Activated T-helper 17 cell treated with anti-CD3 and anti-CD28 coated beads, Interleukin-2, amount 50 U/mL, for 72 hours (primary cell): ENCODE data around the gene GDPGP1. TPM values are rescaled to one million over a fixed set of nuclear protein-coding genes. Genes with fewer than 3 reads are reported as not detected.
"Not testable (repeated sequence)": the region's sequence is repeated elsewhere in the genome, so short reads cannot be mapped to it uniquely, and the experiment has no call there.

Experiments used
- ATAC-seq: fragments of 150-1000 bp; cut with Tn5 transposase; replicated peaks from 2 replicates; pipeline ENCODE4 v1.10.0; 2021; ENCODE audit warnings: mild to moderate bottlenecking, moderate library complexity
- H3K27ac Mint-ChIP-seq: one replicate; pipeline ENCODE4 v1.8.0; 2022; ENCODE audit warnings: mixed read lengths
- H3K27me3 Mint-ChIP-seq: one replicate; pipeline ENCODE4 v1.8.0; 2022; ENCODE audit warnings: mixed read lengths
- H3K36me3 Mint-ChIP-seq: one replicate; pipeline ENCODE4 v1.8.0; 2022; ENCODE audit warnings: low read depth, mild to moderate bottlenecking, mixed read lengths
- H3K4me1 Mint-ChIP-seq: one replicate; pipeline ENCODE4 v1.8.0; 2022; ENCODE audit warnings: mixed read lengths
- H3K4me3 Mint-ChIP-seq: one replicate; pipeline ENCODE4 v1.8.0; 2022; ENCODE audit warnings: mild to moderate bottlenecking, mixed read lengths
- H3K9me3 Mint-ChIP-seq: one replicate; pipeline ENCODE4 v1.8.0; 2022; ENCODE audit warnings: mixed read lengths
- total RNA-seq, 2 donors: library from RNA; stranded (reverse); gene quantifications; one replicate each; pipeline ENCODE4 v1.2.3, GENCODE V29; 2022

The GDPGP1 gene
- total RNA-seq, 2 donors from 2014 or later, result 8.2 to 9.4 TPM

- no peaks in the 10 kb centered on the region for H3K36me3 Mint-ChIP-seq
- H3K27me3 Mint-ChIP-seq, result no peaks in the 10 kb centered on the region
- H3K4me3 Mint-ChIP-seq, result peak within 1 kb of the TSS; percentile 62
- ATAC-seq, result peak; percentile 97
- H3K4me1 Mint-ChIP-seq, result peaks cover 4% of the 10 kb centered on the region
- no peaks in the 10 kb centered on the region for H3K9me3 Mint-ChIP-seq
- H3K27ac Mint-ChIP-seq, result peak within 1 kb of the TSS; percentile 15
Measured at GRCh38 chr15:90249203-90249863, 15.3 kb downstream of the GDPGP1 start, which contains the start of gene TTLL13. TSS of gene TTLL13 (plus strand) at chr15:90249556. CDS start at chr15:90250631, 1,075 bp downstream.

- Mint-ChIP-seq H3K36me3 (no peaks in the 10 kb centered on the region), H3K27ac (no peak overlapping the region), H3K4me1 (peaks cover 4% of the 10 kb centered on the region), H3K27me3 (no peaks in the 10 kb centered on the region), H3K9me3 (no peaks in the 10 kb centered on the region), H3K4me3 (no peak overlapping the region)
- no peak for ATAC-seq
Measured at GRCh38 chr15:90257776-90258175, 23.8 kb downstream of the GDPGP1 start.

GRCh38 chr15:90259524-90259923 is 25.5 kb downstream of the GDPGP1 start:
- H3K27ac Mint-ChIP-seq, result peak overlapping the region; percentile 77
- peak overlapping the region; percentile 25 for H3K4me3 Mint-ChIP-seq
- no peaks in the 10 kb centered on the region for H3K9me3 Mint-ChIP-seq
- no peaks in the 10 kb centered on the region for H3K27me3 Mint-ChIP-seq
- peaks cover 4% of the 10 kb centered on the region for H3K4me1 Mint-ChIP-seq
- H3K36me3 Mint-ChIP-seq, result no peaks in the 10 kb centered on the region
- peak; percentile 90 for ATAC-seq

- not testable (repeated sequence) for H3K4me3 Mint-ChIP-seq, H3K4me1 Mint-ChIP-seq, ATAC-seq, H3K27me3 Mint-ChIP-seq, H3K36me3 Mint-ChIP-seq, H3K9me3 Mint-ChIP-seq, H3K27ac Mint-ChIP-seq
Measured at GRCh38 chr15:90260731-90261130, 26.7 kb downstream of the GDPGP1 start.

DNA sequence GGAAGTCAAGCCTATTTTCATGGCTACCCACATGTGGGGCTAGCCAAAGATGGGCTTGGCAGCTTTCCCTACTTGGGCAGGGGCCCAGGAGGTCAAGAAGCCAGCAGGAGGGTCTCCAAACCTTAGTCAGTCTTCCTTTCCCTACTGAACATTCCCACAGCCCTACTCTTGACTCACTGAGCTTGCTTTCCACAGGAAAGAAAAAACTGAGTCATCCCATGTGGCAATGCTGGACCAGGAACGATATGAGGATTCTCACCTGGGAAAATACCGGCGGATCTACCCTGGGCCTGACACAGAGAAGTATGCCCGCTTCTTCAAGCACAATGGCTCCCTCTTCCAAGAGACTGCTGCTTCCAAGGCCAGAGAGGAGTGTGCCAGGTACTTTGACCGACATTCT is 27.8 kb downstream of the GDPGP1 start:
- peaks cover 9% of the 10 kb centered on the region for H3K36me3 Mint-ChIP-seq
- H3K9me3 Mint-ChIP-seq, result no peaks in the 10 kb centered on the region
- ATAC-seq, result no peak
- no peak overlapping the region for H3K4me3 Mint-ChIP-seq
- peak overlapping the region; percentile 7 for H3K27ac Mint-ChIP-seq
- no peaks in the 10 kb centered on the region for H3K27me3 Mint-ChIP-seq
- H3K4me1 Mint-ChIP-seq, result peaks cover 4% of the 10 kb centered on the region

GRCh38 chr15:90262426-90262825 is 28.4 kb downstream of the GDPGP1 start:
- peak overlapping the region; percentile 7 for H3K27ac Mint-ChIP-seq
- peaks cover 15% of the 10 kb centered on the region for H3K36me3 Mint-ChIP-seq
- no peak overlapping the region for H3K4me3 Mint-ChIP-seq
- H3K27me3 Mint-ChIP-seq, result no peaks in the 10 kb centered on the region
- no peak for ATAC-seq
- no peaks in the 10 kb centered on the region for H3K9me3 Mint-ChIP-seq
- H3K4me1 Mint-ChIP-seq, result peaks cover 4% of the 10 kb centered on the region

DNA sequence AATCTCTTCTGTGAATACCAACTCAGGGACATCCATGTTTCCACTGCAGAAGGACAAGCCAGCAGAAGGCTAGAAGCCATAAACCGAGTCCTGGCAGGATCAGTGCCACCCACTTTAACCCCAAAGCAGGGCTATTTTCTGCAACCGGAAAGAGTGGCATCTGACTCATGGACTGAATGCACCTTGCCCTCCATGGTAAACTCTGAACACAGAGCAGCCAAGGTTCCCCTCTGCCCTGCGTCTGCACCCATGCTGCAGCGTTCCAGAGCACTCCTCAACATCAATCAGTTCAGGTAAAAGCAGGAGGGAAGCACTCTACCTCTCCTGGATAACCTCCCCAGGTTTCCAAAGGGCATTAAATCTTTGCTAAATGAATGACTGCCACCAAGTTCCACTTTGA is 30.7 kb downstream of the GDPGP1 start:
- no peaks in the 10 kb centered on the region for H3K27me3 Mint-ChIP-seq

GRCh38 chr15:90265271-90266060 is 31.5 kb downstream of the GDPGP1 start, which contains the start of gene NGRN:
TSS of gene NGRN (plus strand) at chr15:90265672. CDS start at chr15:90265713, 41 bp downstream.
- Mint-ChIP-seq H3K4me3 (peak within 1 kb of the TSS; percentile 97), H3K9me3 (no peaks in the 10 kb centered on the region), H3K4me1 (peaks cover 22% of the 10 kb centered on the region), H3K27me3 (no peaks in the 10 kb centered on the region), H3K27ac (peak within 1 kb of the TSS; percentile 98), H3K36me3 (peaks cover 44% of the 10 kb centered on the region)
- peak; percentile 89 for ATAC-seq

More for the DNA sequence above, 30.7 kb downstream of the GDPGP1 start:
- peak overlapping the region; percentile 98 for H3K27ac Mint-ChIP-seq
- H3K4me3 Mint-ChIP-seq, result peak overlapping the region; percentile 97
- H3K9me3 Mint-ChIP-seq, result no peaks in the 10 kb centered on the region
- peaks cover 36% of the 10 kb centered on the region for H3K36me3 Mint-ChIP-seq
- ATAC-seq, result peak; percentile 69
- peaks cover 17% of the 10 kb centered on the region for H3K4me1 Mint-ChIP-seq

GRCh38 chr15:90266061-90266431 is 32.0 kb downstream of the GDPGP1 start:
- peaks cover 50% of the 10 kb centered on the region for H3K36me3 Mint-ChIP-seq
- H3K9me3 Mint-ChIP-seq, result no peaks in the 10 kb centered on the region
- no peaks in the 10 kb centered on the region for H3K27me3 Mint-ChIP-seq
- peak; percentile 38 for ATAC-seq
- peak overlapping the region; percentile 97 for H3K4me3 Mint-ChIP-seq
- H3K4me1 Mint-ChIP-seq, result peaks cover 26% of the 10 kb centered on the region
- H3K27ac Mint-ChIP-seq, result peak overlapping the region; percentile 98

GRCh38 chr15:90266485-90266884 is 32.5 kb downstream of the GDPGP1 start:
- H3K27me3 Mint-ChIP-seq, result no peaks in the 10 kb centered on the region
- peaks cover 30% of the 10 kb centered on the region for H3K4me1 Mint-ChIP-seq
- ATAC-seq, result no peak
- H3K9me3 Mint-ChIP-seq, result no peaks in the 10 kb centered on the region
- H3K4me3 Mint-ChIP-seq, result peak overlapping the region; percentile 97
- peaks cover 54% of the 10 kb centered on the region for H3K36me3 Mint-ChIP-seq
- peak overlapping the region; percentile 98 for H3K27ac Mint-ChIP-seq

- H3K36me3 Mint-ChIP-seq, result peaks cover 73% of the 10 kb centered on the region
- no peaks in the 10 kb centered on the region for H3K9me3 Mint-ChIP-seq
- H3K27ac Mint-ChIP-seq, result peak overlapping the region; percentile 82
- no peak for ATAC-seq
- H3K27me3 Mint-ChIP-seq, result no peaks in the 10 kb centered on the region
- peaks cover 30% of the 10 kb centered on the region for H3K4me1 Mint-ChIP-seq
- peak overlapping the region; percentile 97 for H3K4me3 Mint-ChIP-seq
Measured at GRCh38 chr15:90268415-90268814, 34.4 kb downstream of the GDPGP1 start.

- H3K27ac Mint-ChIP-seq, result peak overlapping the region; percentile 83
- H3K9me3 Mint-ChIP-seq, result no peaks in the 10 kb centered on the region
- peak overlapping the region; percentile 42 for H3K4me3 Mint-ChIP-seq
- no peak for ATAC-seq
- no peaks in the 10 kb centered on the region for H3K27me3 Mint-ChIP-seq
- peaks cover 93% of the 10 kb centered on the region for H3K36me3 Mint-ChIP-seq
- H3K4me1 Mint-ChIP-seq, result peaks cover 34% of the 10 kb centered on the region
Measured at GRCh38 chr15:90270502-90271150, 36.6 kb downstream of the GDPGP1 start.

DNA sequence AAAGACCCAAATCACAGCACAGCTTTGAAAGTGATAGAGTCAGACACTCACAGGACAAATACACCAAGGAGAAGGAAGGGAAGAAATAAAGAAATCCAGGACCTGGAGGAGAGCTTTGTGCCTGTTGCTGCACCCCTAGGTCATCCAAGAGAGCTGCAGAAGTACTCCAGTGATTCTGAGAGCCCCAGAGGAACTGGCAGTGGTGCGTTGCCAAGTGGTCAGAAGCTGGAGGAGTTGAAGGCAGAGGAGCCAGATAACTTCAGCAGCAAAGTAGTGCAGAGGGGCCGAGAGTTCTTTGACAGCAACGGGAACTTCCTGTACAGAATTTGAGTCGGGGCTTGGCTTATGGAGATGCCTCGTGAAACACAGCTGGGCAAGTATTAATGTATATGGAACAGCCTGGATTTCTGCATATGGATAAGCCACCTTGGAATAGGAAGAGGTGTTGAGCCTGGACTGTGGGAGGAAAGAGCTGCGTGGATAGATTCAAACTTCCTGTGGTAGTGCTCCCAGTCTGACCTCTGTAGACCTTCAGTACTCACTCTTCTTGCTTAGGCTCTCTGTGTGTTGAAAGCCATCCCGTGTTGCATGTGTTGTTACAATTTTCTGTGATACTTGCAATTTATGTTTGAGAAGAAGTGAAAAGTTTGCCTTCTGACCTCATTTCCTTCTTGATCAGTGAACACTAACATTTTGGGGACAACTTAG is 37.6 kb downstream of the GDPGP1 start:
- Mint-ChIP-seq H3K27ac (peak overlapping the region; percentile 83), H3K4me3 (no peak overlapping the region), H3K4me1 (peaks cover 37% of the 10 kb centered on the region), H3K27me3 (no peaks in the 10 kb centered on the region), H3K36me3 (peaks cover 94% of the 10 kb centered on the region), H3K9me3 (no peaks in the 10 kb centered on the region)
- ATAC-seq, result no peak

DNA sequence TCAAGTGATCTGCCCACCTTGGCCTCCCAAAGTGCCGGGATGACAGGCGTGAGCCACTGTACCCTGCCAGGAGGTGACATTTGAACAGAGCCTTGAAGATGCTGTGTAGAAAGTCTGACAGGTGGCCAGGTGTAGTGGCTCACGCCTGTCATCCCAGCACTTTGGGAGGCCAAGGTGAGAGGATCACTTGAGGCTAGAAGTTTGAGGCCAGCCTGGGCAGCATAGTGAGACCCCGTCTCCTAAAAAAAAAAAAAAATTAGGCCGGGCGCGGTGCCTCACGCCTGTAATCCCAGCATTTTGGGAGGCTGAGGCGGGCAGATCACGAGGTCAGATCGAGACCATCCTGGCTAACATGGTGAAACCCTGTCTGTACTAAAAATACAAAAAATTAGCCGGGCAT is 44.5 kb downstream of the GDPGP1 start:
- not testable (repeated sequence) for H3K27ac Mint-ChIP-seq, H3K4me3 Mint-ChIP-seq, H3K27me3 Mint-ChIP-seq, H3K4me1 Mint-ChIP-seq, ATAC-seq, H3K9me3 Mint-ChIP-seq
- H3K36me3 Mint-ChIP-seq, result peaks cover 27% of the 10 kb centered on the region
